Mononuclear cell (primary cell): Measurements from ENCODE around the gene SMIM14. TPM values are rescaled to one million over a fixed set of nuclear protein-coding genes. Genes with fewer than 3 reads are reported as not detected.
"Not testable (repeated sequence)": the region's sequence is repeated elsewhere in the genome, so short reads cannot be mapped to it uniquely, and the experiment has no call there.

Experiments
- H3K27me3 ChIP-seq: 2 replicates; pipeline ENCODE4 v1.6.0; 2011; ENCODE audit warnings: low read length, control low read depth; ENCODE audit not compliant: insufficient read depth
- H3K4me1 ChIP-seq: 2 replicates; pipeline ENCODE4 v1.5.1; 2011; ENCODE audit warnings: mild to moderate bottlenecking, low read length, control low read depth; ENCODE audit not compliant: insufficient read depth
- H3K4me3 ChIP-seq: 2 replicates; pipeline ENCODE4 v1.5.1; 2011; ENCODE audit warnings: mild to moderate bottlenecking, low read length, moderate library complexity
- H3K9me3 ChIP-seq: 2 replicates; pipeline ENCODE4 v1.5.1; 2011; ENCODE audit warnings: low read depth, mild to moderate bottlenecking, control low read depth, low read length
- total RNA-seq: library from RNA; depleted of rRNA; stranded (reverse); fragments of >200 nt; gene quantifications from one replicate; pipeline ENCODE4 v1.2.3, GENCODE V29; 2012

The SMIM14 gene
- total RNA-seq, 1 donor = 6.4 TPM

DNA sequence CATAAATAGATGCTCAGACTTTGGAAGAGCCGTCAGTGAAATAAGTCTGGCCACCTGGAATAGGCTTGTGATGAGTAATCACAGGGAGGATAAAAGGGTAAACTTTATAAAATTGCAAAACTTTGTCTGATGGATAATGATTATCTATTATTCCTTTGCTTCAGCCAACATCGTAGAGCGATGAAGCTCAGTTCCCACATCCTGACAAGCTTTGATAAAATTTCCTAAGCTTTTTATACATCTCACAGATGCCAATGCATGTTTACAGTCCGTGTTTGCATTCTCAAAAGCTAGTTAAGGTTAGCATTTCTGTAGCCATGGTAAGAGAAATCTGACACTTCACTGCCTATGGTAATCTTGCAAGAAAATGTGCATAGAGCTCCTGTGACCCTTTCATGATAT, 96.1 kb downstream of the SMIM14 start:
- Histone ChIP-seq H3K9me3 (no peaks in the 10 kb centered on the region), H3K4me3 (no peak overlapping the region), H3K27me3 (no peaks in the 10 kb centered on the region)

DNA sequence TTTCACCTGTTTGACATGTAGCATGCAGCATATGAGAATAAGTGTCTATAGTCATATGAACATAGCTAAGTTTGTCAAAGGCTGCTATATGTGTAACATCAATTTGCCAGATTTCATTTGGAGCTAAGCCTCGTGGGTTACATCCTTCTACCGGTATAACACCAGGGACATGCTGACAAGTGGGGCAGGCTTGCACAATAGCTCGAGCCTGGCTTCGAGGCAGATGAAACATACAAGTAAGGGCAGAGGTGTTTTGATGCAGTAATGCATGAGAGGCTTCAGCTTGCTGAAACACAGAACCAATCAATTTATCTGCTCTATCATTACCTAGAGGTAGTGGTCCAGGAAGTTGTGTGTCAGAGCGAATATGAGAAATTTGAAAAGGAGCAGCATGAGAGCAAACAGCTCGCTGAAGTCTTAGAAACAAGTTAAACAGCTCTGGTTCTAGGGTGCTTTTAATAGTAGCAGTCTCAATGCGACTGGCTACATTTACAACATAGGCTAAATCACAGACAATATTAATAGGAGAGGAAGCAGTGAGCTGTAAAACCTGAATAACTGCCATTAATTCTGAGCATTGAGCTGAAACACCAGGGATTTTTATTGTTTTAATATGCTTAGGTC, 96.6 kb downstream of the SMIM14 start:
- no peaks in the 10 kb centered on the region for H3K27me3 ChIP-seq
- no peaks in the 10 kb centered on the region for H3K9me3 ChIP-seq
- no peak overlapping the region for H3K4me3 ChIP-seq
- no peaks in the 10 kb centered on the region for H3K4me1 ChIP-seq

More for the DNA sequence above, 96.1 kb downstream of the SMIM14 start:
- H3K4me1 ChIP-seq = no peaks in the 10 kb centered on the region

DNA sequence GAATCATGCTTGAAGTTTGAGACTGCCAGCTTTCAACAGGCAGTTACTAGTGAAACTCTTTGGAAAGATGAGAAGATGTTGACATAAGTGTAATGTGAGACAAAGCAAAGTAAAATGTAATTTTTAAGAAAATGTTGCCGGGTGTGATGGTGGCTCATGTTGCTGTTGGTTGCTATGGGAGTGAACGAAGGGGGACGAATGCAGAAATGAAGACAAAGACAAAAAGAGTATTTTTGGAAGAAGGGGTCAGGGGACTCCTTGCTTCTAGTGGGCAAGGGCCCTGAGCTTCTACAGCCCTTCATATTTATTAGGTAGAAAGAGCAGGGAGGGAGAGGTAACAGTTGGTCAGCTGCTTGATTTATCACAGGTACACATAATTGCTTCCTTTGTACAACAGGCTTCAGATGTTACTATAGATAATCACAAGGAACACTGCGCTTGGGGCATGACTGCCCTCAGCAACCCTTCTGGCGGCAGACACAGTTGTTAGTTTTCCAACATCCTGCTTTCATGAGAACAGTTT, 99.5 kb downstream of the SMIM14 start:
- H3K9me3 ChIP-seq = no peaks in the 10 kb centered on the region
- no peaks in the 10 kb centered on the region for H3K27me3 ChIP-seq
- H3K4me1 ChIP-seq = no peaks in the 10 kb centered on the region
- H3K4me3 ChIP-seq = no peak overlapping the region

DNA sequence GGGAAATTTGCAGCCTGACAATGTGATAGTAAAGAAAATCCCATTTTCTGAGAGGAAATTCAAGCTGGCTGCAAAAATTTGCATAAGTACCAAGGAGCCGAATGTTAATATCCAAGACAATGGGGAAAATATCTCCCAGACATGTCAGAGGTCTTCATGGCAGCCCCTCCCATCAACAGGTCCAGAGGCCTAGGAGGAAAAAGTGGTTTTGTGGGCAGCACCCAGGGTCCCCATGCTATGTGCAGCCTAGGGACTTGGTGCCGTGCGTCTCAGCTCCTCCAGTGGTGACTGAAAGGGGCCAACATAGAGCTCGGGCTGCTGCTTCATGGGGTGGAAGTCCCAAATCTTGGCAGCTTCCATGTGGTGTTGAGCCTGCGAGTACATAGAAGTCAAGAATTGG, 105.1 kb downstream of the SMIM14 start:
- Histone ChIP-seq H3K4me3 (no peak overlapping the region), H3K27me3 (no peaks in the 10 kb centered on the region), H3K9me3 (no peaks in the 10 kb centered on the region), H3K4me1 (no peaks in the 10 kb centered on the region)

DNA sequence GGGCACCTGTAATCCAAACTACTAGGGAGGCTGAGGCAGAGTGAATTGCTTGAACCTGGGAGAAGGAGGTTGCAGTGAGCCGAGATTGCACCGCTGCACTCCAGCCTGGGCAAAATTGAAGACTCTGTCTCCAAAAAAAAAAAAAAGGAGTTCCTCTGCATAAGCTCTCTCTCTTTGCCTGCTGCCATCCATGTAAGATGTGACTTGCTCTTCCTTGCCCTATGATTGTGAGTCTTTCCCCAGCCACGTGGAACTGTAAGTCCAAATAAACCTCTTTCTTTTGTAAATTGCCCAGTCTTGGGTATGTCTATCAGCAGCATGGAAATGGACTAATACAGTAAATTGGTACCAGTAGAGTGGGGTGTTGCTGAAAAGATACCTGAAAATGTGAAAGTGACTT, 106.4 kb downstream of the SMIM14 start:
- not testable (repeated sequence) for H3K9me3 ChIP-seq, H3K4me1 ChIP-seq, H3K27me3 ChIP-seq, H3K4me3 ChIP-seq

DNA sequence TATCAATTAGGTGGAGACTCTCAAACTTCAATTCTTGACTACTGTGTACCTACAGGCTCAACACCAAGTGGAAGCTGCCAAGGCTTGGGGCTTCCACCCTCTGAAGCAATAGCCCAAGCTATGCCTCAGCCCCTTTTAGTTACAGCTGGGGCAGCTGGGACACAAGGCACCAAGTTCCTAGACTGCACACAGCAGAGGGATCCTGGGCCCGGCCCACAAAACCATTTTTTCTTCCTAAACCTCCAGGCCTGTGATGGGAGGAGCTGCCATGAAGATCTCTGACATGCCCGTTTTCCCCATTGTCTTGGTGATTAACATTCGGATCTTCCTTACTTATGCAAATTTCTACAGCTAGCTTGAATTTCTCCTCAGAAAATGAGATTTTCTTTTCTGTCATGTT, 108.0 kb downstream of the SMIM14 start:
- peaks cover 13% of the 10 kb centered on the region for H3K4me1 ChIP-seq
- H3K9me3 ChIP-seq = no peaks in the 10 kb centered on the region

DNA sequence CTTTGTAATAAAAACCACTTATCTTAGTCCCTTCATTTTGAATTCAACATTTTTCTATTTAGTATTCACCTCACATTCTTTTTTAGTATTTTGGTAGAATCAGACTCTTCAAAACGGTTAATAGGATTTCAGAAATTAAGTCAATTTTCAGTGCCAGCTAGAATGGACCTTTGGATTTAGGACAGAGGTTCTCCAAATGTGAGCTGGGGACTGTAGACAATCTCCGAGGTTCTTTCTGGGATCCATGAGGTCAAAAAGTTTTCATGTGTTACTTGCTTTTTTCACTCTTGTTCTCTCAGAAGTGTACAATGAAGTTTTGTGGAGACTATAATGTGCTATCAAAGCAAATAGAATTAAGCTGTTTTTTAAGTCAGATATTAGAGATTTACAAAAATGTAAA, 109.1 kb downstream of the SMIM14 start:
- Histone ChIP-seq H3K9me3 (no peaks in the 10 kb centered on the region), H3K4me3 (no peak overlapping the region), H3K4me1 (peaks cover 13% of the 10 kb centered on the region), H3K27me3 (no peaks in the 10 kb centered on the region)

More for the DNA sequence above, 108.0 kb downstream of the SMIM14 start:
- Histone ChIP-seq H3K4me3 (no peak overlapping the region), H3K27me3 (no peaks in the 10 kb centered on the region)

DNA sequence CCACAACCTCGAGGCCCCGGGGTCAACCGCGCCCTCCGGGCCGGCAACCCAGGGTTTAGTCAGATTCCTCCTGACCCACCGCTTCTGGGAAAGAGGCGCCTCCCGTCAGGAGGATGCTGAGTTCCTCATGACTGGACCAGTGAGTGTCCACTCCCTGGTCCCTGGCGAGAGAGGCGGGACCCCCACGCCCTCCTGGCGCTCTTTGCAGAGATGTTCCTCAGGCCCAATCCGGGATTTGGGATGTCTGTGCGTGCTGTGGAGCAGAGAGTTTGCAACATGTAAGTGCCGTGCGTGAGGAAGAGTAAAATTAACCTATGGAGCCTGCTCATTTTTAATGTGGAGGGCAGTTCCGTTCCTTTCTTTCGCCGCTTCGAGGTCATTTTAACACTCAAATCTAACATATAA, 110.6 kb downstream of the SMIM14 start:
- Histone ChIP-seq H3K4me1 (peaks cover 13% of the 10 kb centered on the region), H3K4me3 (peak overlapping the region; percentile 85), H3K9me3 (no peaks in the 10 kb centered on the region), H3K27me3 (no peaks in the 10 kb centered on the region)

DNA sequence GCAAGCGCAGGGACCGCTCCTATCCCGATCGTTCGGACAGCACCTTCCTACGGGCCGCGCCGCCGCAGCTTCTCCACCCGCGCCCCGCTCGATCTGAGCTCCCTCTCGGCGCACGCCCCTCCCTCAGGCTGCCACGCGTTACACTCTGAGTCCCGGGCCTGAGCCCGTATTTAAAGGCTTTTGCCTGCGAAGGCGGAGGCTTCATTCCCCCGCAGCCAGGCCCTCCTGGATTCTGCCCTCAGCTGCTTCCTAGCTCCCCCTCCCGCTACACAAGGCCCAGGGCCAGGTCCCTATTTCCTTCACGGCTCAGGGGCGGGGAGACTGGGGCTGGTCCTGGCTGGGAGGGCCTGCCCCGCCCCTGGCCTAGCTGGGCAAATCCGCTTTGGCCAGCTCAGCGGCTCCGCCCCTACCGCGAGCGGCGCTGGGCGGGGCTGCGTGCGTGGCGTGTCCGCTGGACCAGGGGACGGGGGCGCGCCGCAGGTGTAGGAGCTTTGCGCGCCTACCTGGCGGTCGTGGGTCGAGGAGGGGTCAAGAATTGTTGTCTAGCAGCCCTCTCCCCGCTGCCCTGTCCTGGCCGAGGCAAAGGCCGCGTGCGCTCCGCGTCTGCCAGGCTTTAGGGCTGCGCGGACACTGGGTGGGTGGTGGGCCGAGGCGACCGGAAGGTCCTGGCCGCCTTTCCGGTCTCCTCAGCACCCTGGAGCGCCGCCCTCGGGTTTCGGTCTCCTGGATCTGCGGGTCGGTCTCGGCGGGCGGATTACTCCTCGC, 111.2 kb downstream of the SMIM14 start, which contains the start of gene UGDH:
UGDH (minus strand) TSS at position 144 of the 765 bp plus-strand sequence. CDS start 5,927 bp downstream, outside the sequence.
- H3K4me1 ChIP-seq = peaks cover 13% of the 10 kb centered on the region
- no peaks in the 10 kb centered on the region for H3K9me3 ChIP-seq
- H3K27me3 ChIP-seq = no peaks in the 10 kb centered on the region
- peak within 1 kb of the TSS; percentile 85 for H3K4me3 ChIP-seq

DNA sequence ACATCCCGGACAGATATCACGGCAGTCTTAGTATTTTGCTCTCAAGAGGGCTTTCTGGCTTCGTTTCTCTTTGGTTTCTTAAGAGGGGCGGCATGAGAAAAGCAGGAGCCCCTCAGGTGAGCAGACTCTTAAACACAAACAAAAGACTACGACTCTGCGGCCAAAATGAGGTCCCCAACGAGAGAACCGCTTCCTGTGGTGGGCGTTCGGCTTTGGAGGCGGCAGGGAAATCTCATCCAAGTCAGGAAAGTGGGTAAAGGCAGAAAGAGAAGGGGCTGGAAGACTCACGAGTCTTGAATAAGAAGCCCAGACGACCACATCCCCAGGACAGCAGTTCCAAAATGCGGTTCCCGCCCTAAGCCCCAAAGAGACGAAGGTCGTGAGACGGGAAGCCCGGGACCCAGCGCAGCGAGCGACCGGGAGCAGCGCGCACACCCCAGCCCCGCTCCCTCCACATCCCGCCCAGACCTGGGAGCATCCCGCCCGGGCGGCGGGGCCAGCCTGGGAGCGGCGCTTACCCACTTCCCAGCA, 111.8 kb downstream of the SMIM14 start:
- peak overlapping the region; percentile 85 for H3K4me3 ChIP-seq
- H3K27me3 ChIP-seq = no peaks in the 10 kb centered on the region
- no peaks in the 10 kb centered on the region for H3K9me3 ChIP-seq
- peaks cover 13% of the 10 kb centered on the region for H3K4me1 ChIP-seq

DNA sequence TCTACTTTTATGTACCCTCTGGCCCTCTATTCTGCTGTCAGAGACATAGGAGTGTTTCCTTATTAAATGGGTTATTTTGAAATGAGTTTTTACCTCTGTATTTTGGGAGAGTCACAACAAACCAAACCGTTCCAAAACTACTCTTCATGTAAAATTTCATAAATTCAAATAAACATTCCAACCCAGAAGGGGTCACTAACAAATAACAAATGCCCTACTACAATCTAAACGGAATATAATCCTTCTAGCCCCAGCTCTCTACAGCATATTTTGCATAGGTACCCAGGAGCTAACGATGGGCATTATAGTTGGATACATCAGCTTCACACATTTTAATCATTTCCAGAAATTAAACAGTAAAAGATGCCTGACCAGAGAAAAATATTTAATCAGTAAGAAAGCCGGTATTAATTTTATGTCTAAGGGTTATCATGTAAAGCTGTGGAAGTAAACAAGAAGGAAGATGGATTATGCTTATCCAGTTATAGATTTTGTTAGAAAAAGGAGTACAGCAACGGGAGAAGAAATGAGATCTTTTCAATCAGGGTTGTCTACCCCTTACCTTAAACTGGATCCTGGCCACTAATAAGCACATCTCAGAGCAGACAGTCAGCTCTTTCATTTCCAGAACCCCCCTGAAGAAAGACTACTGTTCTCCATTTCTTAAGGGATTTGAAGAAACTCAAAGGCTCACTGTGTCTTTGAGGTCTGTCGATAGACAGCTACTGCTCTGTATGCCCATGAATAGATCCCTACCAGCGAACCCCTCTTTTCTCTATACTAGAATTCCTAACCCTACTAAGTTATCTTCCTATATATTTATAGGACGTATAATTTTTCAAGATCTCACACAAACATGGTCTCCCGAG, 112.6 kb downstream of the SMIM14 start:
- peaks cover 13% of the 10 kb centered on the region for H3K4me1 ChIP-seq
- H3K9me3 ChIP-seq = no peaks in the 10 kb centered on the region
- H3K4me3 ChIP-seq = peak overlapping the region; percentile 85
- no peaks in the 10 kb centered on the region for H3K27me3 ChIP-seq

DNA sequence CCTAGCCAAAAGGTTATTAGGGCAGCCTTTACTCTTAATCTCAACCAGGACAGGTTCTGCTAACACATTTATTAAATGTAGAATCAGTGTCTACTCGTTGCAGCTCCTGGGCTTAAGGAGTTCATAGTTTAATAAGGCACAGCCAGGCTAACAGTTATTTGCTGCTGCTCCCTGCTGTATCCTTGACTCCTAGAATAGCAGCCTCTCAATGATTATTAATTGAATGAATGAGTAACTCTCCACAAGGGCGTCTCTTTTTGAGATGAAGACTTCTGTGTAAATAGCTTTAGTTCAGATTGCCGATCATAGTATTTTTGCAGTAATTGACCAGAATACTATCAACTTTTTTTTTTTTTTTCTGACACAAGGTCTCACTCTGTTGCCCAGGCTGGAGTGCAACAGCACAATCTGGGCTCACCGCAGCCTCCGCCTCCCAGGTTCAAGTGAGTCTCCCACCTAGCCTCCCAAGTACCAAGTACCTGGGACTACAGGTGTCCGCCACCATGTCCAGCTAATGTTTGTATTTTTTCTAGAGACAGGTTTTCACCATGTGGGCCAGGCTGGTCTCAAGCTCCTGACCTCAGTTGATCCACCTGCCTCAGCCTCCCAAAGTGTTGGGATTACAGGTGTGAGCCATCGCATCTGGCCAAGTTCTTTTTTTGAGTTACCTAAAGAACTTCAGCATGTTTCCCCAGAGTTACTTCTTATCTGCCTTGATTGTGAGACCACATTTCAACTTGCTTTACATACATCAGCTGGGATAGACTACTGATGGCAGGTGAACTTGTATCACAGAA, 114.3 kb downstream of the SMIM14 start:
- H3K4me3 ChIP-seq = no peak overlapping the region
- peaks cover 13% of the 10 kb centered on the region for H3K4me1 ChIP-seq
- H3K27me3 ChIP-seq = no peaks in the 10 kb centered on the region
- H3K9me3 ChIP-seq = no peaks in the 10 kb centered on the region

DNA sequence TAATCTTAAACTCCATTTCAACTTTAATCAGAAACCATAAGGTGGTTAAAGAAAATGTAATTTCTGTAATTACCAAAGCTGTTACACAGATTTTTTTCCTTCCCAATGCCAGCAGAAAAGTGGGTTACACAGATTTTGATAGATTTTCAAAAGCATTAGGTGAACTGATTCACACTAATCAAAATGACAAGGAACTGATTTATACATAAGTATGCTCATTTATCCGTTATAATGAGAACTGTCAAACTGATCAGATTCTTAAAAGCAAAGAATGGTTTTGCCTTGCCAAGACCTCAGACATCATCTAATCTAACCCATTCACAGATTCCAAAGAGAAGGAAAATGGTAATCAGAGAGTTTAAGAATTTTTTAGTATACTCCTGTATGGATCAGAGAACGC, 116.6 kb downstream of the SMIM14 start:
- peaks cover 8% of the 10 kb centered on the region for H3K4me1 ChIP-seq
- H3K27me3 ChIP-seq = no peaks in the 10 kb centered on the region
- H3K4me3 ChIP-seq = no peak overlapping the region
- no peaks in the 10 kb centered on the region for H3K9me3 ChIP-seq

DNA sequence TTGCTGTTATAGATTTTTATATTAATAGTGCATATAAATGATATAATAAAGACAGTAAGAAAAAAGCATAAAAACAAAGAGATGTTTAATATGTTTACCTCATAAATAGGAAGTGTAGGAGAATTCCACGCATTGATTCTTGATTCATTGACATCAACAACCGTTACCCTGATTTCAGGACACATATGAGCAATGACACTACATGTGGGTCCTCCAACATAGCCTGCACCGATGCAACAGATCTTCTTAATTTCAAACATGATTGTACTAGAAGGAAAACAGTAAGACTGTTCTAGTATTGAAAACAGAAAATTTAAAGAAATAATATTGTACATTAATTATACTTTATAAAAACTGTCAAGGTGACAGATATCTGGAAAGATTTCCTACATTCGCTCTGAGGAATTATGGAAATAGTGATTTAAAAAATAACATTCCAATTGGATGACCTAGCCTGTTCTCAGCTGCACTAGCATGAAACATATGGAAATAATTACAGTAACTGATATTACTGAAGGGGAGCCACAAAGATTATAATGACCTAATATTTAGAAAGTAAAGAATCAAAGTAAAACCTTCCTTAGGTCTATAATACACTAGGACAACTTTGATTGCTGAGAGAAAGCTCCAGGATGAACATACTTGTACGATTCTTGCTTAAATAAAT, 117.3 kb downstream of the SMIM14 start:
- no peaks in the 10 kb centered on the region for H3K27me3 ChIP-seq
- H3K9me3 ChIP-seq = no peaks in the 10 kb centered on the region
- peaks cover 3% of the 10 kb centered on the region for H3K4me1 ChIP-seq
- H3K4me3 ChIP-seq = no peak overlapping the region
